Trophoblast cell (in vitro differentiated cells and primary cell): ENCODE measurements around the gene CST7.
"Not testable (repeated sequence)": the region's sequence is repeated elsewhere in the genome, so short reads cannot be mapped to it uniquely, and the experiment has no call there.

Source experiments
- DNase-seq, 2 donors: peaks; one replicate each; pipeline ENCODE4 v3.0.0-alpha.2; 2016
- H2AFZ ChIP-seq: 2 replicates; pipeline ENCODE4 v1.6.1; 2013; ENCODE audit warnings: low read length, moderate library complexity, mild to moderate bottlenecking; ENCODE audit not compliant: insufficient read depth, poor library complexity
- H2AK5ac ChIP-seq: 2 replicates; pipeline ENCODE4 v1.6.1; 2013; ENCODE audit warnings: mild to moderate bottlenecking, low read length
- H2BK120ac ChIP-seq: 2 replicates; pipeline ENCODE4 v1.6.1; 2013; ENCODE audit warnings: low read length, mild to moderate bottlenecking, moderate library complexity; ENCODE audit not compliant: insufficient read depth, poor library complexity
- H2BK12ac ChIP-seq: 2 replicates; pipeline ENCODE4 v1.6.1; 2013; ENCODE audit warnings: mild to moderate bottlenecking, low read length, moderate library complexity
- H2BK5ac ChIP-seq: 2 replicates; pipeline ENCODE4 v1.6.1; 2013; ENCODE audit warnings: low read length, low read depth, moderate library complexity, mild to moderate bottlenecking; ENCODE audit not compliant: poor library complexity
- H3K14ac ChIP-seq: 2 replicates; pipeline ENCODE4 v1.6.1; 2013; ENCODE audit warnings: mild to moderate bottlenecking, low read length
- H3K18ac ChIP-seq: 2 replicates; pipeline ENCODE4 v1.6.1; 2013; ENCODE audit warnings: mild to moderate bottlenecking, low read length
- H3K23ac ChIP-seq: 2 replicates; pipeline ENCODE4 v1.6.1; 2013; ENCODE audit warnings: low read length
- H3K27ac ChIP-seq: 2 replicates; pipeline ENCODE4 v1.5.1; 2013; ENCODE audit warnings: low read depth, mild to moderate bottlenecking, inconsistent platforms, low read length, moderate library complexity
- H3K27me3 ChIP-seq: 2 replicates; pipeline ENCODE4 v1.6.1; 2013; ENCODE audit warnings: inconsistent platforms, mild to moderate bottlenecking, low read length, moderate library complexity; ENCODE audit not compliant: insufficient read depth
- H3K36me3 ChIP-seq, 2 experiments: 1 replicate in 1 of 2; 2 replicates in 1 of 2; pipeline ENCODE4 v1.6.1; 2013; ENCODE audit warnings: low read length in 2 of 2, mild to moderate bottlenecking in 2 of 2, moderate library complexity in 1 of 2; ENCODE audit not compliant: insufficient read depth in 2 of 2, control insufficient read depth in 1 of 2
- H3K4ac ChIP-seq: 2 replicates; pipeline ENCODE4 v1.6.1; 2013; ENCODE audit warnings: low read depth, mild to moderate bottlenecking, low read length, moderate library complexity
- H3K4me1 ChIP-seq, 2 experiments: 1 replicate in 1 of 2; 2 replicates in 1 of 2; pipeline ENCODE4 v1.6.1; 2013; ENCODE audit warnings: low read length in 2 of 2, mild to moderate bottlenecking in 2 of 2, moderate library complexity in 1 of 2; ENCODE audit not compliant: insufficient read depth in 2 of 2, control insufficient read depth in 1 of 2
- H3K4me2 ChIP-seq: 2 replicates; pipeline ENCODE4 v1.6.1; 2013; ENCODE audit warnings: inconsistent platforms, mild to moderate bottlenecking, low read length, moderate library complexity
- H3K4me3 ChIP-seq: 2 replicates; pipeline ENCODE4 v1.5.1; 2013; ENCODE audit warnings: mild to moderate bottlenecking, low read depth, low read length, inconsistent platforms
- H3K79me1 ChIP-seq: one replicate; pipeline ENCODE4 v1.6.1; 2013; ENCODE audit warnings: low read length
- H3K79me2 ChIP-seq: 2 replicates; pipeline ENCODE4 v1.6.1; 2013; ENCODE audit warnings: low read length, mild to moderate bottlenecking; ENCODE audit not compliant: control insufficient read depth, insufficient read depth, poor library complexity
- H3K9ac ChIP-seq: 2 replicates; pipeline ENCODE4 v1.6.1; 2013; ENCODE audit warnings: mild to moderate bottlenecking, low read length
- H3K9me3 ChIP-seq: 2 replicates; pipeline ENCODE4 v1.6.1; 2013; ENCODE audit warnings: low read depth, mild to moderate bottlenecking, control low read depth, inconsistent platforms, low read length; ENCODE audit not compliant: insufficient read depth
- H4K12ac ChIP-seq: 2 replicates; pipeline ENCODE4 v1.6.1; 2013; ENCODE audit warnings: low read depth, mild to moderate bottlenecking, low read length, moderate library complexity
- H4K8ac ChIP-seq: 2 replicates; pipeline ENCODE4 v1.6.1; 2013; ENCODE audit warnings: low read depth, mild to moderate bottlenecking, low read length, moderate library complexity
- H4K91ac ChIP-seq: one replicate; pipeline ENCODE4 v1.6.1; 2013; ENCODE audit warnings: low read depth, mild to moderate bottlenecking, low read length, moderate library complexity
- WGBS: extraction: QIAGEN DNeasy Blood & Tissue Kit; methylation state at CpG from one replicate; pipeline ENCODE4 v1.1.7; 2013; ENCODE audit warnings: missing lambda C conversion rate; ENCODE audit not compliant: insufficient read length, insufficient coverage; ENCODE audit errors: extremely low coverage; 5-methylcytosine and 5-hydroxymethylcytosine counted together

The CST7 gene

DNA sequence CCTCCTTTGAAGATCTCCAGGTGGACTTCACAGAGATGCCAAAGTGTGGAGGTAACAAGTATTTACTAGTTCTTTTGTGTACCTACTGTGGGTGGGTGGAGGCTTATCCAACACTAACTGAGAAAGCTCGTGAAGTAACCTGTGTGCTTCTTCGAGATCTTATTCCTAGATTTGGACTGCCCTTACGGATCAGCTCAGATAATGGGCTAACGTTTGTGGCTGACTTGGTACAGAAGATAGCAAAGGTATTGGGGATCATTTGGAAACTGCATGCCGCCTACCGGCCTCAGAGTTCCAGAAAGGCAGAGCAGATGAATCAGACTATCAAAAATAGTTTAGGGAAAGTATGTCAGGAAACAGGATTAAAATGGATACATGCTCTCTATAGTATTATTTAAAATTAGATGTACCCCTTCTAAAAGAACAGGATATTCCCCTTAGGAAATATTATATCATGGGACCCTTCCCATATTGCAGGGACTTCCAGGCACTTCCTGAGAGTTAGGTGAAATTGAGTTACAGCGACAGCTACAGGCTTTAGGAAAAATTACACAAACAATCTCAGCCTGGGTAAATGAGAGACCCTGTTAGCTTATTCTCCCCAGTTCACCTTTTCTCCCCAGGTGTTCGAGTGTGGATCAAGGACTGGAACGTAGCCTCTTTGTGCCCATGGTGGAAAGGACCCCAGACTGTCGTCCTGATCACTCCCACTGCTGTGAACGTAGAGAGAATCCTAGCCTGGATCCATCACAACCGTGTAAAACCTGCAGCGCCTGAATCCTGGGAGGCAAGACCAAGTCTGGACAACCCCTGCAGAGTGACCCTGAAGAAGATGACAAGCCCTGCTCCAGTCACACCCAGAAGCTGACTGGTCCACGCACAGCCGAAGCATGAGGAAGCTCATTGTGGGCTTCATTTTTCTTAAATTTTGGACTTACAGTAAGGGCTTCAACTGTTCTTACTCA is 18.1 kb upstream of the CST7 start:
- not testable (repeated sequence) for H3K23ac ChIP-seq, H3K9me3 ChIP-seq, H3K79me2 ChIP-seq, H3K9ac ChIP-seq, H3K36me3 ChIP-seq, DNase-seq, H3K27me3 ChIP-seq
- peak overlapping the region; percentile 96 for H2AK5ac ChIP-seq
- WGBS = no CpG with 5 or more reads among the region's 15 CpGs
- peak overlapping the region; percentile 79 for H3K14ac ChIP-seq
- H2BK5ac ChIP-seq = peak overlapping the region; percentile 90
- peak overlapping the region; percentile 85 for H4K91ac ChIP-seq
- peak overlapping the region; percentile 100 for H2BK12ac ChIP-seq
- H3K79me1 ChIP-seq = peaks cover 14% of the 10 kb centered on the region
- peak overlapping the region; percentile 91 for H3K27ac ChIP-seq
- peak overlapping the region; percentile 54 for H4K12ac ChIP-seq
- H3K18ac ChIP-seq = peak overlapping the region; percentile 88
- peak overlapping the region; percentile 5 for H3K4me3 ChIP-seq
- H3K4me1 ChIP-seq = peaks cover 18% of the 10 kb centered on the region in 2 experiments
- peak overlapping the region; percentile 64 for H4K8ac ChIP-seq
- H3K4ac ChIP-seq = peak overlapping the region; percentile 42
- H2BK120ac ChIP-seq = peak overlapping the region; percentile 83
- peak overlapping the region; percentile 61 for H2AFZ ChIP-seq
- peak overlapping the region; percentile 59 for H3K4me2 ChIP-seq

DNA sequence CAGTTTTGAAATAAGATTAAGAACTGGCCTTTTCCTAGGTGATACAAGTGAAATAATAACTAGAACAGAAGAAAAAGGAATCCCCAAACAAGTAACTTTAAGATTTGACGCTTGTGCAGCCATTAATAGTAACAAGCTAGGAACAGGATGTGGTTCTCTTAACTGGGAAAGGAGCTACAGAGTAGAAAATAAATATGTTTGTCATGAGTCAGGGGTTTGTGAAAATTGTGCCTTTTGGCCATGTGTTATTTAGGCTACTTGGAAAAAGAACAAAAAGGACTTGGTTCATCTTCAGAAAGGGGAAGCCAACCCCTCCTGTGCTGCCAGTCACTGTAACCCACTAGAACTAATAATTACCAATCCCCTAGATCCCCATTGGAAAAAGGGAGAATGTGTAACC is 17.2 kb upstream of the CST7 start:
- Histone ChIP-seq H3K4me1 (peaks cover 18% of the 10 kb centered on the region in 2 experiments), H3K9me3 (peaks cover 10% of the 10 kb centered on the region), H3K79me1 (peaks cover 14% of the 10 kb centered on the region), H3K27ac (peak overlapping the region; percentile 26)
- H2BK5ac ChIP-seq, H3K23ac ChIP-seq, H3K18ac ChIP-seq, H2AK5ac ChIP-seq, H3K4me2 ChIP-seq, H3K4ac ChIP-seq, H3K27me3 ChIP-seq, H3K4me3 ChIP-seq, H4K91ac ChIP-seq, H3K9ac ChIP-seq, H4K8ac ChIP-seq, H3K79me2 ChIP-seq, H4K12ac ChIP-seq, DNase-seq, H2BK120ac ChIP-seq, H3K14ac ChIP-seq, H3K36me3 ChIP-seq, H2BK12ac ChIP-seq, H2AFZ ChIP-seq: not testable (repeated sequence)
- WGBS = no CpG with 5 or more reads among the region's 1 CpG

DNA sequence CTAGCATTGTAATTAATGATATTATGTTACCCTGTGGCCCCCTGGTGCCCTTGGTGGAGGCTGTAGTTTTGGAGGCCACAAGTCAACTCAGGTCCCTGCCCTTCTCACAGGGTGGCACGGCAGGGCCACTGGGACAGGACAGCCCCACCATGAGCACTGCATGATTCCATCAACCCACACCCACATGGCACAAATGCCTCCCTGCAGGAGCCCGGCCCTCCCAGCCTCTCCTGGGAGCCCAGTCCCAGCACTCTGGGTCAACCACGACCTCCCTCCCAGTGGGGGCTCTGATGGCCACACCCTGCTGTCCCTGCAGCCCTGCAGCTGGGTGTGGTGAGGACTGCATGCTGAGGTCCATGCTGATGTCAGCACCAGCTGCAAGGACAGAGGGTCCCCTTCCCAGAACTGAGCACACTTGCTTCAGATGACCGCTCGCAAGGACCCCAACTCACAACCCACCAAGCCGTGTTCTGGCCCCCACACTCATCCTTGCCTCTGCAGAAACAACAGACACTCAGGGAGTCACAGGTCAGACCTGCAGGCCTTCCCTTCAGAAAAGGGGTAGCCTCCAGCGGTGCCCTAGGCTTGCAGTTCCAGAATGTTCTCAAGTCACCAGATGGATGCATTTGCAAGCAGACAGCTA is 15.7 kb upstream of the CST7 start:
- no peak overlapping the region for H3K27ac ChIP-seq
- peaks cover 0 to 3% of the 10 kb centered on the region in 2 experiments for H3K36me3 ChIP-seq
- no peak overlapping the region for H4K12ac ChIP-seq
- WGBS = no CpG with 5 or more reads among the region's 7 CpGs
- H3K23ac ChIP-seq = no peak overlapping the region
- H2BK5ac ChIP-seq = no peak overlapping the region
- DNase-seq = no peak
- no peak overlapping the region for H2BK12ac ChIP-seq
- H3K4me2 ChIP-seq = no peak overlapping the region
- no peak overlapping the region for H3K18ac ChIP-seq
- no peak overlapping the region for H2AK5ac ChIP-seq
- no peak overlapping the region for H3K9ac ChIP-seq
- no peak overlapping the region for H2BK120ac ChIP-seq
- H3K4me1 ChIP-seq = peaks cover 14 to 15% of the 10 kb centered on the region in 2 experiments
- H4K8ac ChIP-seq = no peak overlapping the region
- H2AFZ ChIP-seq = no peak overlapping the region
- no peak overlapping the region for H4K91ac ChIP-seq
- no peak overlapping the region for H3K14ac ChIP-seq
- H3K27me3 ChIP-seq = no peaks in the 10 kb centered on the region
- H3K79me2 ChIP-seq = peaks cover 2% of the 10 kb centered on the region
- H3K9me3 ChIP-seq = peaks cover 10% of the 10 kb centered on the region
- no peak overlapping the region for H3K4ac ChIP-seq
- peaks cover 14% of the 10 kb centered on the region for H3K79me1 ChIP-seq
- no peak overlapping the region for H3K4me3 ChIP-seq

DNA sequence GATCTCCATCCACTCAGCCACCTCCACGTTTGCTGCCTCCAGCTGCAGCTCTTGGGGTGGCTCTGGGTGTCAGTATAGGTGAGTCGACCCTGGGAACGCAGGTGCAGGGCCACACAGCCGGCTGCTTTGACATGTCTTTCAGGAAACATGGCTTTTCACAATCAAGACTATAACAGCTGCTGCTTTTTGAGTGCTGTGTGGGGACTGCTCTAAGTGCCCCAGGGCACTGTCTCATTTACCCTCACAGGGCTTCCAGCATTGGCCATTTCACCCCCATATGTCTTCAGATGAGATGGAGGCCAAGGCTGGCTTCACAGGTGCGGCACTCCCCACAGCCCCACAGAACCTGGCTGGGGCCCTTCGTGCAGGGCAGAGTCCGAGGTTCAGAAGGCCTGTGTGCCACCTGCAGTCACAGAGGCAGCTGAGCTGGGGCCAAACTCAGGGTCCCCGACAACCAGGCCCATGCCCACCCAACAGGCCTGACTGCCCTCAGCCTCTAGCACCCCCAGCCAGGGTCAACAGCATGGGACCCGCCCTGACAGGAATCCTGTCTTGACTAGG is 14.9 kb upstream of the CST7 start:
- H2BK12ac ChIP-seq = no peak overlapping the region
- no peak overlapping the region for H3K27ac ChIP-seq
- H4K91ac ChIP-seq = no peak overlapping the region
- no peak overlapping the region for H3K4me2 ChIP-seq
- no peak overlapping the region for H4K8ac ChIP-seq
- H3K4ac ChIP-seq = no peak overlapping the region
- H3K14ac ChIP-seq = no peak overlapping the region
- H3K79me2 ChIP-seq = peaks cover 2% of the 10 kb centered on the region
- H3K9ac ChIP-seq = no peak overlapping the region
- H2AK5ac ChIP-seq = no peak overlapping the region
- H3K4me1 ChIP-seq = peaks cover 9 to 10% of the 10 kb centered on the region in 2 experiments
- H3K18ac ChIP-seq = no peak overlapping the region
- H3K36me3 ChIP-seq = peaks cover 0 to 3% of the 10 kb centered on the region in 2 experiments
- H3K4me3 ChIP-seq = no peak overlapping the region
- H2AFZ ChIP-seq = no peak overlapping the region
- H3K27me3 ChIP-seq = no peaks in the 10 kb centered on the region
- WGBS = no CpG with 5 or more reads among the region's 9 CpGs
- H3K9me3 ChIP-seq = peaks cover 10% of the 10 kb centered on the region
- H2BK5ac ChIP-seq = no peak overlapping the region
- no peak overlapping the region for H4K12ac ChIP-seq
- H3K23ac ChIP-seq = no peak overlapping the region
- no peak for DNase-seq
- peaks cover 9% of the 10 kb centered on the region for H3K79me1 ChIP-seq
- H2BK120ac ChIP-seq = no peak overlapping the region
